Kidney (tissue), 14 donors: Measurements from ENCODE around the gene RBMX. TPM values are rescaled to one million over a fixed set of nuclear protein-coding genes. Genes with fewer than 3 reads are reported as not detected.
"Not testable (repeated sequence)": the region's sequence is repeated elsewhere in the genome, so short reads cannot be mapped to it uniquely, and the experiment has no call there.

Source experiments
- DNase-seq, 5 donors: peaks; one replicate each; pipeline ENCODE4 v3.0.0-alpha.2; 2013 to 2020
- FAIRE-seq: peaks from 2 replicates; lab custom pipeline; 2012; peaks lifted over from hg19 to GRCh38; lab: Jason Lieb, UNC
- H3K27ac ChIP-seq, 2 donors: one replicate each; pipeline ENCODE4 v1.7.0; 2013; ENCODE audit warnings: low read depth in 2 of 2, low read length in 2 of 2, inconsistent platforms in 1 of 2
- H3K27me3 ChIP-seq: one replicate; pipeline ENCODE4 v1.7.1; 2013; ENCODE audit warnings: low read length, inconsistent platforms; ENCODE audit not compliant: control insufficient read depth, insufficient read depth
- H3K36me3 ChIP-seq, 3 donors: one replicate each; pipeline versions ENCODE4 v1.7.0 to v1.7.1; 2013; ENCODE audit warnings: low read length in 3 of 3, control low read depth in 1 of 3, inconsistent platforms in 1 of 3; ENCODE audit not compliant: insufficient read depth in 3 of 3, control insufficient read depth in 2 of 3
- H3K4me1 ChIP-seq, 3 donors: one replicate each; pipeline versions ENCODE4 v1.7.0 to v1.7.1; 2013; ENCODE audit warnings: low read length in 3 of 3, inconsistent platforms in 1 of 3, low read depth in 1 of 3; ENCODE audit not compliant: control insufficient read depth in 2 of 3, insufficient read depth in 2 of 3
- H3K4me3 ChIP-seq, 3 donors: one replicate each; pipeline versions ENCODE4 v1.7.0 to v1.8.1; 2013; ENCODE audit warnings: low read length in 3 of 3, control low read depth in 1 of 3, inconsistent platforms in 1 of 3
- H3K9ac ChIP-seq, 3 donors: one replicate each; pipeline versions ENCODE4 v1.7.0 to v1.7.1; 2013; ENCODE audit warnings: low read length in 3 of 3, control low read depth in 1 of 3, inconsistent platforms in 1 of 3
- H3K9me3 ChIP-seq, 3 donors: one replicate each; pipeline versions ENCODE4 v1.7.0 to v1.7.1; 2013; ENCODE audit warnings: low read length in 3 of 3, control low read depth in 1 of 3, inconsistent platforms in 1 of 3; ENCODE audit not compliant: control insufficient read depth in 2 of 3, insufficient read depth in 1 of 3
- intact Hi-C: fragments of 100-400 bp; cut with DNase I; formaldehyde crosslinking; loops from one replicate; pipeline ENCODE4 v1.11.1; 2022
- polyA plus RNA-seq: library from polyadenylated mRNA; stranded (reverse); fragments of 350-450 nt; fragmentation: Illumina TruSeq; extraction: RNeasy Lipid Tissue Mini Kit (QIAGEN cat#74804); gene quantifications from one replicate; pipeline ENCODE4 v1.2.3, GENCODE V29; 2014; ENCODE audit warnings: low read depth, low replicate concordance; ENCODE audit not compliant: insufficient read depth
- total RNA-seq: library from RNA; stranded (reverse); fragmentation: NEBNext Ultra II Directional; extraction: Animal tissue kit (Norgen Biotek cat#: 25700); gene quantifications from one replicate; pipeline ENCODE4 v1.2.1, GENCODE V29; 2021
- TF ChIP-seq, protein P1 (sequence below): IDR thresholded peaks from 3 replicates; pipeline ENCODE4 v1.5.1; 2012; ENCODE audit warnings: mild to moderate bottlenecking, moderate library complexity, borderline replicate concordance; ENCODE audit not compliant: insufficient read depth; ENCODE audit errors: extremely low read depth
- donor health status: control.
- donor health status: control.
- donor health status: control.
- donor health status: control.
- donor health status: control.
- donor health status: DM: yes; HTN: yes; CAD: no.
- donor health status: Normal renal cell carcinoma (clear cell type).

RBMX gene
- total and polyA plus RNA-seq, 2 donors from 2014 or later: 95.0 to 143 TPM

DNA sequence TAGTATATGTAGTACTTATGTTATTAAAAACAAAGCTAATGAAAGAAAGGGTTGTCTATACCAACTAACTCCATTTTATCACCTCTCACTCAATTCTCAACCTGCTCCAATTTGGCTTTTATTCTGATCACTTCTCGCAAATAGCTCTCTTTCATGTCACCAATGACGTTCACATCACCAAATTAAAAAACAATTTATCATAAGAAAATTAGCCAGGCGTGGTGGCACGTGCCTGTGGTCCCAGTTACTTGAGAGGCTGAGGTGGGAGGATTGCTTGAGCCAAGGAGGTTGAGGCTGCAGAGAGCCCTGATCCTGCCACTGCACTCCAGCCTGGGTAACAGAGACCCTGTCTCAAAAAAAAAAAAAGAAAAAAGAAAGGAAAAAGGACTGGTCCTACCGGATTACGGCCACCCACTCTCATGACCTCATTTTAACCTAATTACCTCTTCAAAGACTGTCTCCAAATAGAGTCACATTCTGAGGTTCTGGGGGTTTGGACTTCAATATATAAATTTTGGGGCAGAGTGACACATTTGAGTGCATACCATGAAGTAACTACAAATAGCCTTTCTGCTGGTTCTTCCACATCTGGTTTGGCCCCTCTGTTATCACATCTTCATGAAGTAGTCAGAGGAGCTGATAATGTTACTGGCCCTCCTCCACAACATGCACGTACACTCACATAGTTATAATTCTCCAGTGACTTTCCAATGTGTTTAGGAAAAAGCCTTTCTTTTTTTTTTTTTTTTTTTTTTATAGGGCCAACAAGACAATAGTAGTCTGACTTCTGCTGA lies 15.8 kb upstream of the RBMX start:
- no peaks in the 10 kb centered on the region for H3K9me3 ChIP-seq
- H3K27ac ChIP-seq: no peak overlapping the region
- intact Hi-C loops: no loop called here
- TF ChIP-seq, protein P1, sequence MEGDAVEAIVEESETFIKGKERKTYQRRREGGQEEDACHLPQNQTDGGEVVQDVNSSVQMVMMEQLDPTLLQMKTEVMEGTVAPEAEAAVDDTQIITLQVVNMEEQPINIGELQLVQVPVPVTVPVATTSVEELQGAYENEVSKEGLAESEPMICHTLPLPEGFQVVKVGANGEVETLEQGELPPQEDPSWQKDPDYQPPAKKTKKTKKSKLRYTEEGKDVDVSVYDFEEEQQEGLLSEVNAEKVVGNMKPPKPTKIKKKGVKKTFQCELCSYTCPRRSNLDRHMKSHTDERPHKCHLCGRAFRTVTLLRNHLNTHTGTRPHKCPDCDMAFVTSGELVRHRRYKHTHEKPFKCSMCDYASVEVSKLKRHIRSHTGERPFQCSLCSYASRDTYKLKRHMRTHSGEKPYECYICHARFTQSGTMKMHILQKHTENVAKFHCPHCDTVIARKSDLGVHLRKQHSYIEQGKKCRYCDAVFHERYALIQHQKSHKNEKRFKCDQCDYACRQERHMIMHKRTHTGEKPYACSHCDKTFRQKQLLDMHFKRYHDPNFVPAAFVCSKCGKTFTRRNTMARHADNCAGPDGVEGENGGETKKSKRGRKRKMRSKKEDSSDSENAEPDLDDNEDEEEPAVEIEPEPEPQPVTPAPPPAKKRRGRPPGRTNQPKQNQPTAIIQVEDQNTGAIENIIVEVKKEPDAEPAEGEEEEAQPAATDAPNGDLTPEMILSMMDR: no peak
- H3K27me3 ChIP-seq: no peaks in the 10 kb centered on the region
- DNase-seq (no peak), FAIRE-seq (no peak)
- no peaks in the 10 kb centered on the region for H3K36me3 ChIP-seq
- no peak overlapping the region for H3K4me3 ChIP-seq
- H3K4me1 ChIP-seq: no peaks in the 10 kb centered on the region
- H3K9ac ChIP-seq: no peak overlapping the region

DNA sequence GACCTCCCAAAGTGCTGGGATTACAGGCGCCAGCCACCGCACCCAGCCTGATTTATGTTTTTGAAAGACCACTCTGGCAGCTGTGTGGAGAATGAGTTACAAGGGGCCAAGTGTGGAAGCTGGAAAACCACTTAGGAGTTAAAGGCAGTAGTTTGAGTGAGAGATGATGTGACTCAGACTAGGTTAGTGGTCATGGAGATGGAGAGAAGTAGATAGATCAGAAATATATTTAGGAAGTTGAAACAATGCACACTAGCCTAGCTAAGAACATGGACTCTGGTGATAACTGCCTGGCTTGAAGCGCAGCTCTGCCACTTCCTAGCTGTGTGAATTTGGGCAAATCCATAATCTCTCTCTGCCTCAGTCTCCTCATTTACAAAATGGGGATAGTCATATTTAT lies 11.9 kb upstream of the RBMX start:
- DNase-seq (no peak), FAIRE-seq (no peak)
- no peaks in the 10 kb centered on the region for H3K9me3 ChIP-seq
- H3K36me3 ChIP-seq: no peaks in the 10 kb centered on the region
- TF ChIP-seq, protein P1: no peak
- H3K27me3 ChIP-seq: no peaks in the 10 kb centered on the region
- H3K4me3 ChIP-seq: no peak overlapping the region
- H3K27ac ChIP-seq: no peak overlapping the region
- no peak overlapping the region for H3K9ac ChIP-seq
- intact Hi-C loops: no loop called here
- H3K4me1 ChIP-seq: no peaks in the 10 kb centered on the region

GRCh38 chrX:136890596-136890995 lies 10.1 kb upstream of the RBMX start:
- H3K4me3 ChIP-seq, H3K27me3 ChIP-seq, DNase-seq, H3K9me3 ChIP-seq, H3K4me1 ChIP-seq, H3K36me3 ChIP-seq, H3K27ac ChIP-seq, FAIRE-seq, H3K9ac ChIP-seq, intact Hi-C loops: not testable (repeated sequence)

DNA sequence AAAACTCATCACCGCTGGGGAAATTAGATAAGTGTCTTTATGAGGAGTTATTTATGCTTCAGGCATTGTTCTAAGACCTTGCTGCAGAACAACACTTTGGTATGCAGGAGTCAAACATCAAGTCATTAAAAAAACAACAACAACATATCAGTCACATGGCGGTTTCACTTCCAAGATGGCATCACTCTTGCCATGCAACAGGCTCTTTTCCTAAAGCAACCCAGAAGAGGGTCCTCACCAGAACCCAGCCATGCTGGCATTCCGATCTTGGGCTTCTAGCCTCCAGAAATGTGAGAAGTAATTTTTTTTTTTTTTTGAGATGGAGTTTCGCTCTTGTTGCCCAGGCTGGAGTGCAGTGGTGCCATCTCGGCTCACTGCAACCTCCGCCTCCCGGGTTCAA lies 8.7 kb upstream of the RBMX start:
- intact Hi-C loops: no loop called here
- Histone ChIP-seq H3K36me3 (no peaks in the 10 kb centered on the region), H3K4me3 (no peak overlapping the region), H3K4me1 (no peaks in the 10 kb centered on the region), H3K9me3 (no peaks in the 10 kb centered on the region), H3K27ac (no peak overlapping the region), H3K27me3 (no peaks in the 10 kb centered on the region), H3K9ac (no peak overlapping the region)
- FAIRE-seq (no peak), DNase-seq (no peak)
- TF ChIP-seq, protein P1: no peak
